ENCODE measurements around the gene REXO4. TPM values are rescaled to one million over a fixed set of nuclear protein-coding genes. Genes with fewer than 3 reads are reported as not detected.
A peak's percentile ranks its signal among the peaks of the same experiment; 100 is the strongest.

The REXO4 gene
- total and polyA plus RNA-seq, 2 of the 13 experiments (the other 11 are each of a cell fraction or from before 2014, with no cell fraction given), result 18.5 to 30.4 TPM

DNA sequence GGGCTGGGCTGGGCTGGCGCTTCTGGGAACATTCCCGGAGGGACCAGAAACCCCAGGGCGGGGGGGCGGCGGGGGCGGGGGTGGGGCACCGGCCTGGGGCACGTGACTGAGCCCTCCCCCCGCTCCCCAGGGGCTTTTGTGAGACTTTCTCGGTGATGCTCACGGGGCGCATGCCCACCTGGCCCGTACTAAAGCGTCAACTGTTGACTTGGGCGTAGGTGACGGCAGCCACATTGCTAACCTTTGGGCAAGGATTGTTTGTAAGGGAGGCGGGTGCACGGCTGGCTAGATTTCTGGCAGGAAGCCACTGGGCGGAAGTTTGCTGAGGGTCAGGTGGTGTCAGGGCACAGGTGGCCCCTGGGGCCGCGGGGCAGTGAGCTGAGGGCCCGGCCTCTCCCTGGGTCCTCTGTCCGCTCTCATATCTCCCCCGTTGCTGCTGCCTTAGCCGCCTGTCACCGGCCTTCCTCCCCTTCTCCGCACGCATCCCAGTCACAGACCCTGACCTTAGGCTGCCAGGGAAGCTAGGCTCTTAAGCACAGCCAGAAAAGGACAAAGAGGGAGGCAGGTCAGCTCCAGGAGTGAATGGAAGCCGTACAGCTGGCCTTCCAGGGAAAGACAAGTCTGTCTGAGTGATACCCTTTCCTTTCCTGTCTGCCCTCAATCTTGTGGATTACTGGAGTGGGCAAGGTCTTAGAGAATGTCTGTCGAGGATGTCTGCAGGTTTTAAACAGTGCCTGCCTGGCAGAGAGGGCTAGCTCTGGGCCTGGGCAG is 42.8 kb upstream of the REXO4 start (continued):
- TF ChIP-seq, protein P1, sequence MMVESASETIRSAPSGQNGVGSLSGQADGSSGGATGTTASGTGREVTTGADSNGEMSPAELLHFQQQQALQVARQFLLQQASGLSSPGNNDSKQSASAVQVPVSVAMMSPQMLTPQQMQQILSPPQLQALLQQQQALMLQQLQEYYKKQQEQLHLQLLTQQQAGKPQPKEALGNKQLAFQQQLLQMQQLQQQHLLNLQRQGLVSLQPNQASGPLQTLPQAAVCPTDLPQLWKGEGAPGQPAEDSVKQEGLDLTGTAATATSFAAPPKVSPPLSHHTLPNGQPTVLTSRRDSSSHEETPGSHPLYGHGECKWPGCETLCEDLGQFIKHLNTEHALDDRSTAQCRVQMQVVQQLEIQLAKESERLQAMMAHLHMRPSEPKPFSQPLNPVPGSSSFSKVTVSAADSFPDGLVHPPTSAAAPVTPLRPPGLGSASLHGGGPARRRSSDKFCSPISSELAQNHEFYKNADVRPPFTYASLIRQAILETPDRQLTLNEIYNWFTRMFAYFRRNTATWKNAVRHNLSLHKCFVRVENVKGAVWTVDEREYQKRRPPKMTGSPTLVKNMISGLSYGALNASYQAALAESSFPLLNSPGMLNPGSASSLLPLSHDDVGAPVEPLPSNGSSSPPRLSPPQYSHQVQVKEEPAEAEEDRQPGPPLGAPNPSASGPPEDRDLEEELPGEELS (CRISPR knock-in tag; IDR thresholded peaks at IDR 0.05), result peak; percentile 73
- peak; percentile 60; the same call in 1 of the 2 replicates for TF ChIP-seq ZNF605 (CRISPR knock-in tag; IDR thresholded peaks at IDR 0.05)
- TF ChIP-seq NR2F1 (CRISPR knock-in tag; IDR thresholded peaks at IDR 0.05), result peak; percentile 58 to 65; a peak in 3 of 4 replicates
- TF ChIP-seq ZNF878 (CRISPR knock-in tag; IDR thresholded peaks at IDR 0.05), result no peak
- TF ChIP-seq, protein P2, sequence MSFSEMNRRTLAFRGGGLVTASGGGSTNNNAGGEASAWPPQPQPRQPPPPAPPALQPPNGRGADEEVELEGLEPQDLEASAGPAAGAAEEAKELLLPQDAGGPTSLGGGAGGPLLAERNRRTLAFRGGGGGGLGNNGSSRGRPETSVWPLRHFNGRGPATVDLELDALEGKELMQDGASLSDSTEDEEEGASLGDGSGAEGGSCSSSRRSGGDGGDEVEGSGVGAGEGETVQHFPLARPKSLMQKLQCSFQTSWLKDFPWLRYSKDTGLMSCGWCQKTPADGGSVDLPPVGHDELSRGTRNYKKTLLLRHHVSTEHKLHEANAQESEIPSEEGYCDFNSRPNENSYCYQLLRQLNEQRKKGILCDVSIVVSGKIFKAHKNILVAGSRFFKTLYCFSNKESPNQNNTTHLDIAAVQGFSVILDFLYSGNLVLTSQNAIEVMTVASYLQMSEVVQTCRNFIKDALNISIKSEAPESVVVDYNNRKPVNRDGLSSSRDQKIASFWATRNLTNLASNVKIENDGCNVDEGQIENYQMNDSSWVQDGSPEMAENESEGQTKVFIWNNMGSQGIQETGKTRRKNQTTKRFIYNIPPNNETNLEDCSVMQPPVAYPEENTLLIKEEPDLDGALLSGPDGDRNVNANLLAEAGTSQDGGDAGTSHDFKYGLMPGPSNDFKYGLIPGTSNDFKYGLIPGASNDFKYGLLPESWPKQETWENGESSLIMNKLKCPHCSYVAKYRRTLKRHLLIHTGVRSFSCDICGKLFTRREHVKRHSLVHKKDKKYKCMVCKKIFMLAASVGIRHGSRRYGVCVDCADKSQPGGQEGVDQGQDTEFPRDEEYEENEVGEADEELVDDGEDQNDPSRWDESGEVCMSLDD (CRISPR knock-in tag; IDR thresholded peaks at IDR 0.05; ENCODE audit: borderline replicate concordance), result no peak
- 0 out of 2 replicates have a peak, but pooled peaks have one; percentile 36 for TF ChIP-seq PITX1 (CRISPR knock-in tag; IDR thresholded peaks at IDR 0.05)
- no peak for TF ChIP-seq RELA (CRISPR knock-in tag; IDR thresholded peaks at IDR 0.05)
- TF ChIP-seq, protein P3, sequence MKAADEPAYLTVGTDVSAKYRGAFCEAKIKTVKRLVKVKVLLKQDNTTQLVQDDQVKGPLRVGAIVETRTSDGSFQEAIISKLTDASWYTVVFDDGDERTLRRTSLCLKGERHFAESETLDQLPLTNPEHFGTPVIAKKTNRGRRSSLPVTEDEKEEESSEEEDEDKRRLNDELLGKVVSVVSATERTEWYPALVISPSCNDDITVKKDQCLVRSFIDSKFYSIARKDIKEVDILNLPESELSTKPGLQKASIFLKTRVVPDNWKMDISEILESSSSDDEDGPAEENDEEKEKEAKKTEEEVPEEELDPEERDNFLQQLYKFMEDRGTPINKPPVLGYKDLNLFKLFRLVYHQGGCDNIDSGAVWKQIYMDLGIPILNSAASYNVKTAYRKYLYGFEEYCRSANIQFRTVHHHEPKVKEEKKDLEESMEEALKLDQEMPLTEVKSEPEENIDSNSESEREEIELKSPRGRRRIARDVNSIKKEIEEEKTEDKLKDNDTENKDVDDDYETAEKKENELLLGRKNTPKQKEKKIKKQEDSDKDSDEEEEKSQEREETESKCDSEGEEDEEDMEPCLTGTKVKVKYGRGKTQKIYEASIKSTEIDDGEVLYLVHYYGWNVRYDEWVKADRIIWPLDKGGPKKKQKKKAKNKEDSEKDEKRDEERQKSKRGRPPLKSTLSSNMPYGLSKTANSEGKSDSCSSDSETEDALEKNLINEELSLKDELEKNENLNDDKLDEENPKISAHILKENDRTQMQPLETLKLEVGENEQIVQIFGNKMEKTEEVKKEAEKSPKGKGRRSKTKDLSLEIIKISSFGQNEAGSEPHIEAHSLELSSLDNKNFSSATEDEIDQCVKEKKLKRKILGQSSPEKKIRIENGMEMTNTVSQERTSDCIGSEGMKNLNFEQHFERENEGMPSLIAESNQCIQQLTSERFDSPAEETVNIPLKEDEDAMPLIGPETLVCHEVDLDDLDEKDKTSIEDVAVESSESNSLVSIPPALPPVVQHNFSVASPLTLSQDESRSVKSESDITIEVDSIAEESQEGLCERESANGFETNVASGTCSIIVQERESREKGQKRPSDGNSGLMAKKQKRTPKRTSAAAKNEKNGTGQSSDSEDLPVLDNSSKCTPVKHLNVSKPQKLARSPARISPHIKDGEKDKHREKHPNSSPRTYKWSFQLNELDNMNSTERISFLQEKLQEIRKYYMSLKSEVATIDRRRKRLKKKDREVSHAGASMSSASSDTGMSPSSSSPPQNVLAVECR (CRISPR knock-in tag; IDR thresholded peaks at IDR 0.05; ENCODE audit: borderline replicate concordance), result peak; percentile 88; the same call in 1 of the 2 replicates
- TF ChIP-seq, protein P4, sequence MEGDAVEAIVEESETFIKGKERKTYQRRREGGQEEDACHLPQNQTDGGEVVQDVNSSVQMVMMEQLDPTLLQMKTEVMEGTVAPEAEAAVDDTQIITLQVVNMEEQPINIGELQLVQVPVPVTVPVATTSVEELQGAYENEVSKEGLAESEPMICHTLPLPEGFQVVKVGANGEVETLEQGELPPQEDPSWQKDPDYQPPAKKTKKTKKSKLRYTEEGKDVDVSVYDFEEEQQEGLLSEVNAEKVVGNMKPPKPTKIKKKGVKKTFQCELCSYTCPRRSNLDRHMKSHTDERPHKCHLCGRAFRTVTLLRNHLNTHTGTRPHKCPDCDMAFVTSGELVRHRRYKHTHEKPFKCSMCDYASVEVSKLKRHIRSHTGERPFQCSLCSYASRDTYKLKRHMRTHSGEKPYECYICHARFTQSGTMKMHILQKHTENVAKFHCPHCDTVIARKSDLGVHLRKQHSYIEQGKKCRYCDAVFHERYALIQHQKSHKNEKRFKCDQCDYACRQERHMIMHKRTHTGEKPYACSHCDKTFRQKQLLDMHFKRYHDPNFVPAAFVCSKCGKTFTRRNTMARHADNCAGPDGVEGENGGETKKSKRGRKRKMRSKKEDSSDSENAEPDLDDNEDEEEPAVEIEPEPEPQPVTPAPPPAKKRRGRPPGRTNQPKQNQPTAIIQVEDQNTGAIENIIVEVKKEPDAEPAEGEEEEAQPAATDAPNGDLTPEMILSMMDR (CRISPR knock-in tag; IDR thresholded peaks at IDR 0.05), result peak; percentile 10; the same call in 1 of the 2 replicates
- no peak for TF ChIP-seq IKZF1 (IDR thresholded peaks at IDR 0.05)
- TF ChIP-seq LCORL (IDR thresholded peaks at IDR 0.05), result no peak
- TF ChIP-seq LCORL (CRISPR knock-in tag; IDR thresholded peaks at IDR 0.05), result peak; percentile 86
- peak; percentile 68; the same call in 1 of the 2 replicates for TF ChIP-seq GATAD1 (CRISPR knock-in tag; IDR thresholded peaks at IDR 0.05)
- TF ChIP-seq PLRG1 (conservative IDR thresholded peaks at IDR 0.05), result no peak
- 0 out of 2 replicates have a peak, but pooled peaks have one; percentile 43 for TF ChIP-seq MXD4 (CRISPR knock-in tag; IDR thresholded peaks at IDR 0.05)
- TF ChIP-seq, protein P5, sequence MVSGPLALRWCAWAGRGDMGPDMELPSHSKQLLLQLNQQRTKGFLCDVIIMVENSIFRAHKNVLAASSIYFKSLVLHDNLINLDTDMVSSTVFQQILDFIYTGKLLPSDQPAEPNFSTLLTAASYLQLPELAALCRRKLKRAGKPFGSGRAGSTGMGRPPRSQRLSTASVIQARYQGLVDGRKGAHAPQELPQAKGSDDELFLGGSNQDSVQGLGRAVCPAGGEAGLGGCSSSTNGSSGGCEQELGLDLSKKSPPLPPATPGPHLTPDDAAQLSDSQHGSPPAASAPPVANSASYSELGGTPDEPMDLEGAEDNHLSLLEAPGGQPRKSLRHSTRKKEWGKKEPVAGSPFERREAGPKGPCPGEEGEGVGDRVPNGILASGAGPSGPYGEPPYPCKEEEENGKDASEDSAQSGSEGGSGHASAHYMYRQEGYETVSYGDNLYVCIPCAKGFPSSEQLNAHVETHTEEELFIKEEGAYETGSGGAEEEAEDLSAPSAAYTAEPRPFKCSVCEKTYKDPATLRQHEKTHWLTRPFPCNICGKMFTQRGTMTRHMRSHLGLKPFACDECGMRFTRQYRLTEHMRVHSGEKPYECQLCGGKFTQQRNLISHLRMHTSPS (CRISPR knock-in tag; IDR thresholded peaks at IDR 0.05; ENCODE audit: low read depth), result peak; percentile 44
- peak; percentile 65 for TF ChIP-seq GATAD2A (CRISPR knock-in tag; IDR thresholded peaks at IDR 0.05)
